Measurements from ENCODE around the gene TMEM26. TPM values are rescaled to one million over a fixed set of nuclear protein-coding genes. Genes with fewer than 3 reads are reported as not detected.

Gene TMEM26
- total RNA-seq, 1 donor from 2014 or later: not detected

DNA sequence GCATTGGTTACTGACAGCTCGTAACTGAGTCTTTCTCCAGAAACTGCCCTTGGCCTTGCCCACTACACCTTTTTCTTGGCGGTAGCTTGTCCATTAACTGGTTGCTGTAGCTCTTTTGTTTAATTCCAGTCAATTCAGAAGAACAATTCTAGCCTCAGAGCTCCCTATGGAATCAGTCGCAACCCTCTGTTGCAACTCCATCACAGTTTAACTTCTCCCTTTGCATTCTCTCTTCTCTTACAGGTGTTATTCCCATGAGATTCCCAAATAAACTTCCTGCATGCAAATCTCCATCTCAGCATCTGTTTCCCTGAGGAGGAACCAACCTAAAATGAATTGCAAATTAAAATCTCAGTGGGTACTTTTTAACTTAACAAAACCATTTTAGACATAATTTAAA, 28.4 kb upstream of the TMEM26 start:
- no peaks in the 10 kb centered on the region for H3K27me3 ChIP-seq
- Mint-ChIP-seq H3K27ac (no peak overlapping the region), H3K9me3 (no peaks in the 10 kb centered on the region), H3K36me3 (no peaks in the 10 kb centered on the region), H3K4me1 (no peaks in the 10 kb centered on the region), H3K4me3 (no peak overlapping the region), H3K27me3 (ENCODE audit: insufficient read depth, low read depth) (peaks cover 2% of the 10 kb centered on the region)
- H2AFZ ChIP-seq (replicated peaks): no peak overlapping the region
- no peaks in the 10 kb centered on the region for H3F3A ChIP-seq (ENCODE audit: low read depth)
- TF ChIP-seq EZH2 (IDR thresholded peaks at IDR 0.05) (no peak), EZH2phosphoT487 (IDR thresholded peaks at IDR 0.05) (no peak)
- TF ChIP-seq, protein P1, sequence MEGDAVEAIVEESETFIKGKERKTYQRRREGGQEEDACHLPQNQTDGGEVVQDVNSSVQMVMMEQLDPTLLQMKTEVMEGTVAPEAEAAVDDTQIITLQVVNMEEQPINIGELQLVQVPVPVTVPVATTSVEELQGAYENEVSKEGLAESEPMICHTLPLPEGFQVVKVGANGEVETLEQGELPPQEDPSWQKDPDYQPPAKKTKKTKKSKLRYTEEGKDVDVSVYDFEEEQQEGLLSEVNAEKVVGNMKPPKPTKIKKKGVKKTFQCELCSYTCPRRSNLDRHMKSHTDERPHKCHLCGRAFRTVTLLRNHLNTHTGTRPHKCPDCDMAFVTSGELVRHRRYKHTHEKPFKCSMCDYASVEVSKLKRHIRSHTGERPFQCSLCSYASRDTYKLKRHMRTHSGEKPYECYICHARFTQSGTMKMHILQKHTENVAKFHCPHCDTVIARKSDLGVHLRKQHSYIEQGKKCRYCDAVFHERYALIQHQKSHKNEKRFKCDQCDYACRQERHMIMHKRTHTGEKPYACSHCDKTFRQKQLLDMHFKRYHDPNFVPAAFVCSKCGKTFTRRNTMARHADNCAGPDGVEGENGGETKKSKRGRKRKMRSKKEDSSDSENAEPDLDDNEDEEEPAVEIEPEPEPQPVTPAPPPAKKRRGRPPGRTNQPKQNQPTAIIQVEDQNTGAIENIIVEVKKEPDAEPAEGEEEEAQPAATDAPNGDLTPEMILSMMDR (IDR thresholded peaks at IDR 0.05): no peak
- no peaks in the 10 kb centered on the region for H3K36me3 ChIP-seq
- H3K9ac ChIP-seq: no peak overlapping the region
- DNase-seq (ENCODE audit: low spot score): no peak
- no peaks in the 10 kb centered on the region for H4K20me1 ChIP-seq (ENCODE audit: low read depth)
- no peak overlapping the region for H3K4me3 ChIP-seq
- no peak overlapping the region for H3K4me2 ChIP-seq
- no peaks in the 10 kb centered on the region for H3K4me1 ChIP-seq
- no peak overlapping the region for H3K27ac ChIP-seq
- no peaks in the 10 kb centered on the region for H3K79me2 ChIP-seq (ENCODE audit: low read depth)
- no peaks in the 10 kb centered on the region for H3K9me3 ChIP-seq (ENCODE audit: low read depth)

DNA sequence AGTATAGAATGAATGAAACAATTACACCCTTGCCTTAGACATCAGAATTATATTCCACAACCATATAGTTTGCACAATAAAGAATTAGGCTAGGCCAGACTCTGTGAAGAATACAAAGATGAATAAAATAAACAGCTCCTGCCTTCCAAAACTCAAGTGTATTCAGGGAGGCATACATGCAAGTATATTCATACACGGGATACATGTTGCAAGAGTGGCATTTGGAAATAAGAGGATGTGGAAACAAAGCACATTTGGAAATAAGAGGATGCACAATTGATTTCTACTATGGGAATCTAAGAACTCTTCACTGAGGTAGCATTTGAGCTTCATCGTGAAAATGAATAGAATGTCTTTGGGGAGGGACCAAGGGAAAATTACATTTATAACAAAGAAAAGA, 27.0 kb upstream of the TMEM26 start:
- Histone ChIP-seq H3F3A (ENCODE audit: low read depth) (no peaks in the 10 kb centered on the region), H3K27me3 (no peaks in the 10 kb centered on the region), H3K4me3 (no peak overlapping the region), H3K4me2 (no peak overlapping the region), H3K9ac (no peak overlapping the region), H3K4me1 (no peaks in the 10 kb centered on the region), H3K79me2 (ENCODE audit: low read depth) (no peaks in the 10 kb centered on the region), H4K20me1 (ENCODE audit: low read depth) (no peaks in the 10 kb centered on the region), H3K36me3 (no peaks in the 10 kb centered on the region), H2AFZ (replicated peaks) (no peak overlapping the region), H3K9me3 (ENCODE audit: low read depth) (no peaks in the 10 kb centered on the region), H3K27ac (no peak overlapping the region)
- no peak overlapping the region for H3K4me3 Mint-ChIP-seq
- H3K4me1 Mint-ChIP-seq: no peaks in the 10 kb centered on the region
- H3K36me3 Mint-ChIP-seq: no peaks in the 10 kb centered on the region
- TF ChIP-seq EZH2 (IDR thresholded peaks at IDR 0.05): no peak
- no peak for TF ChIP-seq EZH2phosphoT487 (IDR thresholded peaks at IDR 0.05)
- TF ChIP-seq, protein P1 (IDR thresholded peaks at IDR 0.05): no peak
- H3K9me3 Mint-ChIP-seq: no peaks in the 10 kb centered on the region
- H3K27me3 Mint-ChIP-seq (ENCODE audit: insufficient read depth, low read depth): peaks cover 2% of the 10 kb centered on the region
- no peak overlapping the region for H3K27ac Mint-ChIP-seq
- no peak for DNase-seq (ENCODE audit: low spot score)

DNA sequence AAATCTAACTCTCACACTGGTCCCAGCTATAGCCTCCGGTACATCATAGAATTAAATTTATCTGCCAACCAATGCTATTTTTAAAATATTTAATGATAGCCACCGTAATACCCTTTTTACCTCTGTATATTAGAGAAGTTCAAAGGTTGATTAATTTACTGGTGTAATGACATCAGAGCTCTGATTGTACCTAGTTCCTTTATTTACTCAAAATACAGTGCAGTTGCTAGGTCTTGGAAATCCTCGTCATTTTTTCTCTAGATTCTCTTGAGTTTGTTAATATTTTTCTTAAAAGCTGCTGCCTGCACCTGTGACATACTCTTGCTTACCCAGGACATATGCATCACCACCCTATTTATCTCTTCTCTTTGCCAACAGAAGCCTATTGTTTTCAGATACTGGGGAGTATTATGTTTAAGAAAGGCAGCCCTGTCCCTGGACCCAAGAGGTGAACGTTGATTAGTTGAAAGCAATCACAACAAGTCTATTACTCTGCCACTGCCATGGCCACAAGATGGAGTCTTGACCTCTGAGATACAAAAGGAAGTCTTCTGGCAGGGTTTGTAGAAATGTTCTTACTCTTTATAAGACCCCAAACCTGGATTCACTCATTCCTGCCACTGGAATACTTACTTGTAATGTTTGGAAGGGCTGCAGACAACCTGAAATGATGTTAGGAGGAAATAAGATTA, 25.6 kb upstream of the TMEM26 start:
- Mint-ChIP-seq H3K36me3 (no peaks in the 10 kb centered on the region), H3K9me3 (no peaks in the 10 kb centered on the region), H3K27ac (no peak overlapping the region), H3K4me3 (no peak overlapping the region), H3K27me3 (ENCODE audit: insufficient read depth, low read depth) (peaks cover 2% of the 10 kb centered on the region), H3K4me1 (no peaks in the 10 kb centered on the region)
- TF ChIP-seq EZH2 (IDR thresholded peaks at IDR 0.05) (no peak), EZH2phosphoT487 (IDR thresholded peaks at IDR 0.05) (no peak)
- TF ChIP-seq, protein P1 (IDR thresholded peaks at IDR 0.05): no peak
- H3K27ac ChIP-seq: no peak overlapping the region
- H3K79me2 ChIP-seq (ENCODE audit: low read depth): no peaks in the 10 kb centered on the region
- H3K9ac ChIP-seq: no peak overlapping the region
- H4K20me1 ChIP-seq (ENCODE audit: low read depth): no peaks in the 10 kb centered on the region
- no peak overlapping the region for H2AFZ ChIP-seq (replicated peaks)
- no peaks in the 10 kb centered on the region for H3K36me3 ChIP-seq
- H3F3A ChIP-seq (ENCODE audit: low read depth): no peaks in the 10 kb centered on the region
- no peaks in the 10 kb centered on the region for H3K9me3 ChIP-seq (ENCODE audit: low read depth)
- no peaks in the 10 kb centered on the region for H3K27me3 ChIP-seq
- H3K4me1 ChIP-seq: no peaks in the 10 kb centered on the region
- DNase-seq (ENCODE audit: low spot score): no peak
- no peak overlapping the region for H3K4me2 ChIP-seq
- H3K4me3 ChIP-seq: no peak overlapping the region

Data from neural progenitor cell (in vitro differentiated cells).